Astrocyte of the hippocampus (primary cell): ENCODE measurements around the gene BCL7A.
"Not testable (repeated sequence)": the region's sequence is repeated elsewhere in the genome, so short reads cannot be mapped to it uniquely, and the experiment has no call there.

Experiments
- DNase-seq: peaks from one replicate; pipeline ENCODE4 v3.0.0; 2011; ENCODE audit warnings: low read depth, low spot score

The BCL7A gene

GRCh38 chr12:122024132-122024785, 2.6 kb downstream of the BCL7A start:
- DNase-seq, result no peak

- no peak for DNase-seq
These were observed 5.1 kb downstream of the BCL7A start for GRCh38 chr12:122026706-122027333.

- DNase-seq, result peak; percentile 78
These were observed 6.7 kb downstream of the BCL7A start for GRCh38 chr12:122028165-122028904.

- DNase-seq, result no peak
These were observed 7.3 kb downstream of the BCL7A start for GRCh38 chr12:122028905-122029560.

GRCh38 chr12:122029620-122030423, 8.1 kb downstream of the BCL7A start:
- DNase-seq, result no peak

GRCh38 chr12:122030424-122031035, 8.8 kb downstream of the BCL7A start:
- no peak for DNase-seq

GRCh38 chr12:122031342-122032216, 9.9 kb downstream of the BCL7A start:
- DNase-seq, result peak; percentile 48

GRCh38 chr12:122032580-122032979, 10.9 kb downstream of the BCL7A start:
- no peak for DNase-seq

GRCh38 chr12:122035292-122035691, 13.6 kb downstream of the BCL7A start:
- no peak for DNase-seq

- DNase-seq, result no peak
These were observed 14.5 kb downstream of the BCL7A start for GRCh38 chr12:122036153-122036552.

- DNase-seq, result no peak
These were observed 19.1 kb downstream of the BCL7A start for GRCh38 chr12:122040579-122041386.

- DNase-seq, result not testable (repeated sequence)
These were observed 19.8 kb downstream of the BCL7A start for GRCh38 chr12:122041458-122041857.

- no peak for DNase-seq
These were observed 21.2 kb downstream of the BCL7A start for GRCh38 chr12:122042910-122043309.

GRCh38 chr12:122043476-122043875, 21.8 kb downstream of the BCL7A start:
- no peak for DNase-seq

- DNase-seq, result no peak
These were observed 23.6 kb downstream of the BCL7A start for GRCh38 chr12:122045262-122045661.

- no peak for DNase-seq
These were observed 24.5 kb downstream of the BCL7A start for GRCh38 chr12:122046145-122046544.

- DNase-seq, result peak; percentile 66
These were observed 26.5 kb downstream of the BCL7A start for GRCh38 chr12:122048151-122048550.

GRCh38 chr12:122049827-122050226, 28.1 kb downstream of the BCL7A start:
- no peak for DNase-seq

GRCh38 chr12:122050706-122051105, 29.0 kb downstream of the BCL7A start:
- DNase-seq, result no peak
